GM23248 (cell line): ENCODE data around the gene HOXA10.

ENCODE experiments used
- EZH2 ChIP-seq: fragments of 200-600 bp; sonication (generic); IDR thresholded peaks from 2 replicates; pipeline ENCODE4 v1.6.1; 2018; ENCODE audit warnings: antibody characterized with exemption, mild to moderate bottlenecking; ENCODE audit not compliant: insufficient read depth, poor library complexity, severe bottlenecking
- EZH2phosphoT487 ChIP-seq: fragments of 200-600 bp; sonication (generic); IDR thresholded peaks from 2 replicates; pipeline ENCODE4 v1.6.1; 2018; ENCODE audit warnings: antibody characterized with exemption, moderate library complexity, mild to moderate bottlenecking, low read depth; ENCODE audit not compliant: insufficient read depth

GRCh38 chr7:27208998-27209397 lies 34.9 kb upstream of the HOXA10 start:
- TF ChIP-seq EZH2 (no peak), EZH2phosphoT487 (no peak)
